Spleen (tissue), 11 donors: ENCODE measurements around the gene RBM15B. TPM values are rescaled to one million over a fixed set of nuclear protein-coding genes. Genes with fewer than 3 reads are reported as not detected.

ENCODE experiments used
- DNase-seq: peaks from one replicate; pipeline ENCODE4 v3.0.0-alpha.2; 2020
- H3K27ac ChIP-seq, 8 donors: fragments of 200-600 bp; sonication (generic) in 7 of 8; 1 replicate in 4 of 8; 2 replicates in 4 of 8; pipeline versions ENCODE4 v1.5.0 to v1.8.0; 2016 to 2021; ENCODE audit warnings: inconsistent platforms in 4 of 8, mild to moderate bottlenecking in 4 of 8, moderate library complexity in 1 of 8
- H3K27me3 ChIP-seq, 7 donors: fragments of 200-600 bp; sonication (generic) in 6 of 7; replicated peaks in 1 of 7; 1 replicate in 4 of 7; 2 replicates in 3 of 7; pipeline versions ENCODE4 v1.5.0 to v1.8.0; 2016 to 2021; ENCODE audit warnings: inconsistent platforms in 3 of 7, mild to moderate bottlenecking in 1 of 7
- H3K36me3 ChIP-seq, 6 donors: fragments of 200-600 bp; sonication (generic) in 5 of 6; 1 replicate in 4 of 6; 2 replicates in 2 of 6; pipeline versions ENCODE4 v1.5.0 to v1.8.0; 2016 to 2021; ENCODE audit warnings: inconsistent platforms in 2 of 6
- H3K4me1 ChIP-seq, 6 donors: fragments of 200-600 bp; sonication (generic) in 5 of 6; 1 replicate in 3 of 6; 2 replicates in 3 of 6; pipeline versions ENCODE4 v1.5.0 to v1.8.0; 2016 to 2021; ENCODE audit warnings: inconsistent platforms in 3 of 6
- H3K4me3 ChIP-seq, 8 donors: fragments of 200-600 bp; sonication (generic) in 7 of 8; 1 replicate in 4 of 8; 2 replicates in 4 of 8; pipeline versions ENCODE4 v1.5.0 to v1.8.0; 2016 to 2021; ENCODE audit warnings: inconsistent platforms in 4 of 8, mild to moderate bottlenecking in 4 of 8, moderate library complexity in 2 of 8
- H3K9me3 ChIP-seq, 8 donors: fragments of 200-600 bp; sonication (generic) in 7 of 8; 1 replicate in 4 of 8; 2 replicates in 4 of 8; pipeline versions ENCODE4 v1.5.0 to v1.8.0; 2016 to 2021; ENCODE audit warnings: inconsistent platforms in 4 of 8
- POLR2A ChIP-seq, 3 donors: fragments of 450-650 bp; IDR thresholded peaks; one replicate each; pipeline ENCODE4 v1.5.1; 2017; ENCODE audit warnings: antibody characterized with exemption in 3 of 3, mild to moderate bottlenecking in 1 of 3
- POLR2AphosphoS5 ChIP-seq, 3 donors: sonication (generic); formaldehyde crosslinking; IDR thresholded peaks; one replicate each; pipeline ENCODE4 v1.5.1; 2017; ENCODE audit warnings: antibody characterized with exemption in 3 of 3
- WGBS, 5 donors: extraction: QIAGEN DNeasy Blood & Tissue Kit in 3 of 5; methylation state at CpG; one replicate each; pipeline versions ENCODE4 v1.1.5 to v1.1.7; 2013 to 2018; 5-methylcytosine and 5-hydroxymethylcytosine counted together
- intact Hi-C: fragments of 100-400 bp; cut with DNase I; formaldehyde crosslinking; loops from one replicate; pipeline ENCODE4 v1.15.0; 2023; ENCODE audit warnings: low total_unique reads
- polyA plus RNA-seq, 3 donors: library from polyadenylated mRNA; stranded (reverse); fragments of 200-250 nt; gene quantifications; one replicate each; pipeline ENCODE4 v1.2.1, GENCODE V29; 2013
- total RNA-seq, 7 donors: library from RNA; depleted of rRNA in 3 of 7; stranded (reverse); fragments of >200 nt in 3 of 7; fragmentation: NEBNext Ultra II Directional in 4 of 7; extraction: Animal tissue kit (Norgen Biotek cat#: 25700) in 4 of 7; gene quantifications; one replicate each; pipeline versions ENCODE4 v1.1.0 to v1.2.1, GENCODE V29; 2016 to 2021
- TF ChIP-seq, protein P1 (sequence below), 11 experiments: fragments of 200-600 bp in 7 of 11; fragments of 450-650 bp in 4 of 11; sonication (generic) in 4 of 11; IDR thresholded peaks in 8 of 11; conservative IDR thresholded peaks in 3 of 11; 1 replicate in 7 of 11; 2 replicates in 4 of 11; pipeline versions ENCODE4 v1.4.0 to v1.8.0; 2016 to 2021; ENCODE audit warnings: antibody characterized with exemption in 11 of 11, inconsistent platforms in 4 of 11, mild to moderate bottlenecking in 1 of 11
- donor health status: healthy with polysubstance abuse.
- donor health status: DM: no; HTN: no; CAD: no; lungs with moderate emphysema.
- donor health status: DM: no; HTN: no; CAD: no.
- donor health status: Bipolar disorder and iron deficiency.
- donor health status: healthy.
- donor health status: DM: no; HTN: no; CAD: no.
- donor health status: DM: yes; HTN: yes; CAD: no.

Gene RBM15B
- total and polyA plus RNA-seq, 10 donors = 6.4 to 34.6 (median 23.6) TPM

DNA sequence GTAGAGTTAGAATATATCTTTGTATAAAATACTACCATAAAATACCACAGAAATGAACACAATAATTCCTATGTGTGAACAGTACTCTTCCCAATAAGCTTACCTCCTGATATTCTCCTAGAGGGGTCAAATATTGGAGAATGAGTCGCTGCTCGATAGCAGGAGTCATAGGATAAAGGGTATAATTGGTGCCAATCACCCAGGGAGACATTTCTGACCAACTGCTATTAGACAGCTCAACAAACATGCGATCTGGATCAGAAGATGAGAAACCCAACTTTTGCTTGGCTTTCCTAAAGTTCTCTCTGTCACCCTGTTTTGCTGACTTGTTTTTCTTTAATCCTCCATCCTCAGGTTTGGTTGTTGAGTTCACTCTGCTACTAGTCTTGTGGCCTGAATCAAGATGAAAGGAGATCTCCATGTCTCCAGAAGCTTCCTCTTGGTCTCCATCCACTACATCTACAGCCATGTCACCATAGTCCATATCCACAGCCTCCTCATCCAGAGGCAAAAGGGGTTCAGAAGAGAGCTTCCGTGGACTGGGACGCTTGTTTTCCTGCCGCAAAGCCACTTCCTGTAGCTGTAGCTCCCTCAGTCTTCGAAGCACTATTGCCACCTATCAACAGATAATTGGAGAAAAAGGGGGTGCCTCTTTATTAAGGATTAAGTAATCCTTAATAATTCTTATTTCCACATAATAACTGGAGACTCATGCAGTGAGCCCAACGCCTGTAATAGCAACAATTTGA is 50.4 kb downstream of the RBM15B start:
- Histone ChIP-seq H3K4me3 (no peak overlapping the region), H3K4me1 (no peaks in the 10 kb centered on the region), H3K36me3 (peaks cover 0 to 73% (median 50%) of the 10 kb centered on the region in 6 donors), H3K27me3 (no peaks in the 10 kb centered on the region), H3K27ac (no peak overlapping the region), H3K9me3 (no peaks in the 10 kb centered on the region)
- WGBS, 5 donors = 84 to 93% (median 89%) methylated on average over 8 of the region's 8 CpGs
- intact Hi-C loops = no loop called here
- TF ChIP-seq POLR2AphosphoS5 (IDR thresholded peaks at IDR 0.05) (no peak), POLR2A (IDR thresholded peaks at IDR 0.05) (no peak)
- TF ChIP-seq, protein P1, sequence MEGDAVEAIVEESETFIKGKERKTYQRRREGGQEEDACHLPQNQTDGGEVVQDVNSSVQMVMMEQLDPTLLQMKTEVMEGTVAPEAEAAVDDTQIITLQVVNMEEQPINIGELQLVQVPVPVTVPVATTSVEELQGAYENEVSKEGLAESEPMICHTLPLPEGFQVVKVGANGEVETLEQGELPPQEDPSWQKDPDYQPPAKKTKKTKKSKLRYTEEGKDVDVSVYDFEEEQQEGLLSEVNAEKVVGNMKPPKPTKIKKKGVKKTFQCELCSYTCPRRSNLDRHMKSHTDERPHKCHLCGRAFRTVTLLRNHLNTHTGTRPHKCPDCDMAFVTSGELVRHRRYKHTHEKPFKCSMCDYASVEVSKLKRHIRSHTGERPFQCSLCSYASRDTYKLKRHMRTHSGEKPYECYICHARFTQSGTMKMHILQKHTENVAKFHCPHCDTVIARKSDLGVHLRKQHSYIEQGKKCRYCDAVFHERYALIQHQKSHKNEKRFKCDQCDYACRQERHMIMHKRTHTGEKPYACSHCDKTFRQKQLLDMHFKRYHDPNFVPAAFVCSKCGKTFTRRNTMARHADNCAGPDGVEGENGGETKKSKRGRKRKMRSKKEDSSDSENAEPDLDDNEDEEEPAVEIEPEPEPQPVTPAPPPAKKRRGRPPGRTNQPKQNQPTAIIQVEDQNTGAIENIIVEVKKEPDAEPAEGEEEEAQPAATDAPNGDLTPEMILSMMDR (IDR thresholded peaks at IDR 0.05 in 8 of 11, conservative IDR thresholded peaks at IDR 0.05 in 3 of 11) = no peak
- DNase-seq = no peak

DNA sequence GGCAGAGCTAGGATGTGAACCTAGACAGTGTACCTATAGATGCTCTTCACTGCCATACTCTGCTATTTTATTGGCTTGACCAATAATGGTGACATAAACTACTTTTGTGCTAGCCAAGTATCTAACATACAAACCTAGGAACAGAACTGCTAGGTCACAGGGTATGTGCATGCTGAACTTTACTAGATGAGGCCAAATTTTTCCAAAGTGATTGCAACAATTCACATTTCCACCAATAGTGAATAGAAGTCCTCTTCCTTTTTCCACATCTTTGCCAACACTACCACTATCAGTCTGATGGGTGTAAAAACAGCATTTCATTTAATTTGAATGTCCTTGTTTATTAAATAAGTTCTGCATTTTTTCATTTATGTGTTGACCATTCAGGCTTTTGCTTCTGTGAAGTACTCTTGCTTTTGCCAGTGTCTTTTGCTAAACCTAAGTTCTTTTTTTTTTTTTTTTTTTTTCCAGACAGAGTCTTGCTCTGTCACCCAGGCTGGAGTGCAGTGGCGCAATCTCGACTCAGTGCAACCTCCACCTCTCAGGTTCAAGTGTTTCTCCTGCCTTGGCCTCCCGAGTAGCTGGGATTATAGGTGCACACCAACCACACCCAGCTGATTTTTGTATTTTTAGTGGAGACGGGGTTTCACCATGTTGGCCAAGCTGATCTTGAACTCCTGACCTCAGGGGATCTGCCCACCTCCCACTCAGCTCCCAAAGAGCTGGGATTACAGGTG is 54.6 kb downstream of the RBM15B start:
- intact Hi-C loops = no loop called here
- TF ChIP-seq, protein P1 (IDR thresholded peaks at IDR 0.05 in 8 of 11, conservative IDR thresholded peaks at IDR 0.05 in 3 of 11) = no peak
- TF ChIP-seq POLR2A (IDR thresholded peaks at IDR 0.05) (no peak), POLR2AphosphoS5 (IDR thresholded peaks at IDR 0.05) (no peak)
- no peak for DNase-seq

More for the DNA sequence above, 54.6 kb downstream of the RBM15B start:
- no peak overlapping the region for H3K4me3 ChIP-seq
- H3K9me3 ChIP-seq = peaks cover 0 to 8% (median 3%) of the 10 kb centered on the region in 8 donors
- WGBS, 5 donors = 90 to 94% (median 91%) methylated on average over 4 of the region's 4 CpGs
- peaks cover 0 to 50% (median 22%) of the 10 kb centered on the region in 6 donors for H3K36me3 ChIP-seq
- no peaks in the 10 kb centered on the region for H3K27me3 ChIP-seq
- no peaks in the 10 kb centered on the region for H3K4me1 ChIP-seq
- H3K27ac ChIP-seq = no peak overlapping the region

Other genes starting within 250 kb of the RBM15B start
- 10 to 100 TPM; 32.0 to 85.8 (median 51.0) TPM for gene MANF, start 6.0 kb upstream of the RBM15B start, total RNA-seq
- 10 to 100 TPM; 31.8 to 46.7 (median 38.0) TPM for gene MANF, start 6.0 kb upstream of the RBM15B start, polyA plus RNA-seq
- 10 to 100 TPM; 22.2 to 27.4 (median 24.1) TPM for gene DCAF1, start 108.7 kb downstream of the RBM15B start, total RNA-seq
- 1 to 10 TPM; 7.0 to 9.0 (median 7.2) TPM for gene DCAF1, start 108.7 kb downstream of the RBM15B start, polyA plus RNA-seq
- gene RAD54L2, start 147.4 kb downstream of the RBM15B start, total RNA-seq = 10 to 100 TPM; 22.8 to 36.7 (median 32.4) TPM
- 1 to 10 TPM; 1.4 to 4.3 (median 2.2) TPM for gene RAD54L2, start 147.4 kb downstream of the RBM15B start, polyA plus RNA-seq